ENCODE measurements around the gene CTNNA2. TPM values are rescaled to one million over a fixed set of nuclear protein-coding genes. Genes with fewer than 3 reads are reported as not detected.

CTNNA2 gene
- total and polyA plus RNA-seq, 8 donors = 0.08 to 0.56 (median 0.17) TPM; not detected in 2

DNA sequence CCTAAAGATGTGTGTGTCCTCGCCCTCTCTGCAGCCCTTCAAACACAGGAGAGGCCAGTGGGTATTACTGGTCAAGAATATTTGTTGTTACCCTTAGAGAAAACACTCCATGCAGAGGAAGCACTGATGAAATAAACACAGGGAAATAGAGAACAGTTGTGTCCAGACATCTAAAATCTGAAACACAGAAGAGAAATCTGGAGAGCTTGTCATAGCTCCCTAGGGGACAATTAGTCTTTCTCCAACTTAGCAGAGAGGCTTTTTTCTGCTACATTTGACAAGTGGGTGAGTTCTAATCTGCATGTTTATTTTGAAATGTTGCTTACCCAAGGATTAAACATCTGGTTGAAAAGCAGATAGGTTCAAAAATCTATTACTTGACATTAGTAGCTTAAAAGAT is 190.1 kb downstream of the CTNNA2 start:
- Histone ChIP-seq H3K9me3 (no peaks in the 10 kb centered on the region), H3K4me3 (no peak overlapping the region), H3K27me3 (no peaks in the 10 kb centered on the region), H3K4me1 (no peaks in the 10 kb centered on the region), H3K36me3 (no peaks in the 10 kb centered on the region), H3K27ac (no peak overlapping the region)
- intact Hi-C loops (cut with DNase I) = no loop called here
- TF ChIP-seq, protein P1, sequence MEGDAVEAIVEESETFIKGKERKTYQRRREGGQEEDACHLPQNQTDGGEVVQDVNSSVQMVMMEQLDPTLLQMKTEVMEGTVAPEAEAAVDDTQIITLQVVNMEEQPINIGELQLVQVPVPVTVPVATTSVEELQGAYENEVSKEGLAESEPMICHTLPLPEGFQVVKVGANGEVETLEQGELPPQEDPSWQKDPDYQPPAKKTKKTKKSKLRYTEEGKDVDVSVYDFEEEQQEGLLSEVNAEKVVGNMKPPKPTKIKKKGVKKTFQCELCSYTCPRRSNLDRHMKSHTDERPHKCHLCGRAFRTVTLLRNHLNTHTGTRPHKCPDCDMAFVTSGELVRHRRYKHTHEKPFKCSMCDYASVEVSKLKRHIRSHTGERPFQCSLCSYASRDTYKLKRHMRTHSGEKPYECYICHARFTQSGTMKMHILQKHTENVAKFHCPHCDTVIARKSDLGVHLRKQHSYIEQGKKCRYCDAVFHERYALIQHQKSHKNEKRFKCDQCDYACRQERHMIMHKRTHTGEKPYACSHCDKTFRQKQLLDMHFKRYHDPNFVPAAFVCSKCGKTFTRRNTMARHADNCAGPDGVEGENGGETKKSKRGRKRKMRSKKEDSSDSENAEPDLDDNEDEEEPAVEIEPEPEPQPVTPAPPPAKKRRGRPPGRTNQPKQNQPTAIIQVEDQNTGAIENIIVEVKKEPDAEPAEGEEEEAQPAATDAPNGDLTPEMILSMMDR (IDR thresholded peaks at IDR 0.05) = no peak
- no peak for ATAC-seq
- DNase-seq = no peak

DNA sequence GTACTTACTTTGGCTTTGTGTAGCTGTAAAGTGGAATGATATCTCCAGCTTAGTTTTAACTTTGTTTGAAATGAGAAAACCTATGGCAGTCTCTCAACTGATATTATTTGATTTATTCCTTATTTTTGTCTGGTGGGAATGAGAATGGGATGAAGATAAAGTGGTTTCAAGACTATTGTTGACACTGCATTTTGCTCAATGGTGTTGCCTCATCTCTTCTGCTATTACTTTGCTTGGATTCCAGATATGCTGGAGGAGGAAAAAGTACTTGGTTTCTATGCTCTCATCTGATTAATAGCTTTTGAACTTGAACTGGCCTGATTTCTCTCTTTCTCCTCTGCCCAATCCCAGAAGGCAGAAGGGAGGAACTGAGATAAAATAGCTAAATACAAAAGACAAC is 198.2 kb downstream of the CTNNA2 start:
- no peak overlapping the region for H3K4me3 ChIP-seq

DNA sequence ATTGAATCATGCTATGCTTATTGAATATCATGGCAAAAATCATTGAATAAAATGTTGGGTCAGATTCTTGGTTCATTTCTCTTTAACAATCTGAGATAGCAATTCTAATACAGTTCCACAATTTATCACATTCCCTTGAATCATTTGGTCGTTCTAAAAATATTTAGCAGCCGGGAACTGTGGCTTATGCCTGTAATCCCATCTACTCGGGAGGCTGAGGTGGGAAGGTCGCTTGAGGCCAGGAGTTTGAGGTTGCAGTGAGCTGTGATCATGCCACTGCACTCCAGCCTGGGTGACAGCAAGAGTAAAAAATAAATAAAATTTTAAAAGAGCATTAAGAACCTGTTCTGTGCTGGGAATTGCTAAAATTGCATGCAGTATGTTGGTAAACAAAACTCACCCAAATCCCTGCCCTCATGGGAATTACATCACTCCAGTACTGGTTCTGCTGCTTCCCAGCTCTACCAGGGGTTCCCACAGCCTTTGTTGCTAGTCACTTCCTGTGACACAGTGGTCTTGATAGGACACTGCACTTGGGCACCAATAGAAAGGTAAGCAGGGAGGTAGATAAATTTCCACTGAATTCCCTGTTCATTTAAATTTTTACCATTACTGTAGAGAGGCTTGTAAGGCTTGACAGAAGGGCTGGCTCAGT is 200.4 kb downstream of the CTNNA2 start:
- Histone ChIP-seq H3K4me1 (no peaks in the 10 kb centered on the region), H3K9me3 (no peaks in the 10 kb centered on the region), H3K27ac (no peak overlapping the region), H3K27me3 (no peaks in the 10 kb centered on the region), H3K4me3 (no peak overlapping the region), H3K36me3 (no peaks in the 10 kb centered on the region)
- DNase-seq (no peak), ATAC-seq (no peak)
- intact Hi-C loops (cut with DNase I) = no loop called here
- TF ChIP-seq, protein P1 (IDR thresholded peaks at IDR 0.05) = no peak

More for the DNA sequence above, 198.2 kb downstream of the CTNNA2 start:
- intact Hi-C loops (cut with DNase I) = no loop called here
- TF ChIP-seq, protein P1 (IDR thresholded peaks at IDR 0.05) = no peak
- H3K36me3 ChIP-seq = no peaks in the 10 kb centered on the region
- no peaks in the 10 kb centered on the region for H3K9me3 ChIP-seq
- H3K27ac ChIP-seq = no peak overlapping the region
- H3K27me3 ChIP-seq = no peaks in the 10 kb centered on the region
- DNase-seq (no peak), ATAC-seq (no peak)
- no peaks in the 10 kb centered on the region for H3K4me1 ChIP-seq

DNA sequence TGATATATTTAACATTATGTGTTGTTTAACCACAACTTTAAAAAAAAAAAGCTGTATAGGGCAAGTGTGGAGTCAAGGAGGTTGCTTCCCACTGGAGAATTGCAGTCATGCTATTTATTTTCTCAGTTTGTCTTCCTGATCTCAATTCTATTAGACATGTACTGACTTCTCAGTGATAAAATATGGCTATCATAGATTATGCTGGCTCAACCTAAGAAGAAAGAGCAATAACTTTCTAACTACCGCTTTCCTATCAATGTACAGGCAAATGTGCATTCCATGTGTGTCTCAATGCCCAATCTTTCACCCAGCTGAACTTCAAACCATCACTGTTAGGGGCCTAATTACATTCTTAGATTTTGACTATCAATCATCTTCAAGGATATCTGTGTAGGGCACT is 201.4 kb downstream of the CTNNA2 start:
- no peaks in the 10 kb centered on the region for H3K27me3 ChIP-seq
- H3K27ac ChIP-seq = no peak overlapping the region
- H3K9me3 ChIP-seq = no peaks in the 10 kb centered on the region
- intact Hi-C loops (cut with DNase I) = no loop called here
- DNase-seq = no peak
- TF ChIP-seq, protein P1 (IDR thresholded peaks at IDR 0.05) = no peak
- no peak overlapping the region for H3K4me3 ChIP-seq
- no peaks in the 10 kb centered on the region for H3K36me3 ChIP-seq
- no peaks in the 10 kb centered on the region for H3K4me1 ChIP-seq
- ATAC-seq = no peak

DNA sequence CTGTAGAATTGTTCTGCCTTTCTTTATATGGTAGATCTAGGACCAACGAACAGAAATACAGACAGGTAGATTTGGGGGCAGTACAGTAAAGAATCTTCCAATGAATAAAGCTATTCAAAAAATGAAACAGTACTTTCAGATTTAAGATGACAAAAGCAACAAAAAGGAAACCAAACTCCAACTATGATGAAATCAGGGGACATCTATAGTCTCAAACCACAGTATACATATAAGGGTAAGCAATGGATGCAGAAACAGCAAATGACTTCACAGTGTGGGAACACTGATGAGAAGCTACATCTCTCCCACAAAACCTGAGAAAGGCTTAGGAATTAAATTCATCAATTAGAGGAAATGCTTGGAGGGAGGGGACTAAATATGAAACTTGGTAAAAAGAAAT is 202.5 kb downstream of the CTNNA2 start:
- H3K27ac ChIP-seq = no peak overlapping the region
- intact Hi-C loops (cut with DNase I) = no loop called here
- DNase-seq = no peak
- ATAC-seq = no peak
- H3K27me3 ChIP-seq = no peaks in the 10 kb centered on the region
- no peaks in the 10 kb centered on the region for H3K4me1 ChIP-seq
- H3K36me3 ChIP-seq = no peaks in the 10 kb centered on the region
- H3K9me3 ChIP-seq = no peaks in the 10 kb centered on the region
- no peak overlapping the region for H3K4me3 ChIP-seq
- TF ChIP-seq, protein P1 (IDR thresholded peaks at IDR 0.05) = no peak

Data from left lung (tissue), 10 donors.